Colonic mucosa (tissue), 4 donors: ENCODE data around the gene LYRM4. TPM values are rescaled to one million over a fixed set of nuclear protein-coding genes. Genes with fewer than 3 reads are reported as not detected.

Experiments
- DNase-seq: peaks from one replicate; pipeline ENCODE4 v3.0.0-alpha.2; 2020
- H3K27ac ChIP-seq: fragments of 200-600 bp; one replicate; pipeline ENCODE4 v1.8.0; 2021
- H3K27me3 ChIP-seq: fragments of 200-600 bp; one replicate; pipeline ENCODE4 v1.8.0; 2021
- H3K36me3 ChIP-seq: fragments of 200-600 bp; one replicate; pipeline ENCODE4 v1.8.0; 2021
- H3K4me1 ChIP-seq: fragments of 200-600 bp; one replicate; pipeline ENCODE4 v1.8.0; 2021; ENCODE audit warnings: mild to moderate bottlenecking
- H3K4me3 ChIP-seq: fragments of 200-600 bp; one replicate; pipeline ENCODE4 v1.8.0; 2021
- H3K9ac ChIP-seq, 2 donors: one replicate each; pipeline ENCODE4 v1.7.0; 2013; ENCODE audit warnings: control low read depth in 2 of 2, low read depth in 2 of 2, low read length in 2 of 2
- H3K9me3 ChIP-seq: fragments of 200-600 bp; one replicate; pipeline ENCODE4 v1.8.0; 2021
- CTCF ChIP-seq: fragments of 200-600 bp; IDR thresholded peaks from one replicate; pipeline ENCODE4 v1.8.0; 2022; ENCODE audit warnings: antibody characterized with exemption, mild to moderate bottlenecking
- intact Hi-C: fragments of 100-400 bp; cut with DNase I; formaldehyde crosslinking; loops from one replicate; pipeline ENCODE4 v1.14.1; 2022
- total RNA-seq, 2 donors: library from RNA; stranded (reverse); fragmentation: NEBNext Ultra II Directional in 1 of 2; extraction: Animal tissue kit (Norgen Biotek cat#: 25700) in 1 of 2; gene quantifications; one replicate each; pipeline ENCODE4 v1.2.1, GENCODE V29; 2021
- donor health status: healthy.
- donor health status: DM: no; HTN: no; CAD: no.
- donor health status: DM: no; HTN: no; CAD: no.

The LYRM4 gene
- total RNA-seq, 2 donors from 2014 or later: 14.0 to 17.4 TPM

GRCh38 chr6:5156627-5157026, 104.1 kb downstream of the LYRM4 start:
- no peaks in the 10 kb centered on the region for H3K4me1 ChIP-seq

GRCh38 chr6:5155906-5156305, 104.8 kb downstream of the LYRM4 start:
- no peak for TF ChIP-seq CTCF
- no peak overlapping the region for H3K27ac ChIP-seq
- no peaks in the 10 kb centered on the region for H3K36me3 ChIP-seq
- no peak overlapping the region for H3K9ac ChIP-seq
- intact Hi-C loops: no loop called here
- H3K9me3 ChIP-seq: no peaks in the 10 kb centered on the region
- no peak overlapping the region for H3K4me3 ChIP-seq
- no peaks in the 10 kb centered on the region for H3K4me1 ChIP-seq
- DNase-seq: no peak
- no peaks in the 10 kb centered on the region for H3K27me3 ChIP-seq

More at GRCh38 chr6:5156627-5157026, 104.1 kb downstream of the LYRM4 start:
- no peak for DNase-seq
- Histone ChIP-seq H3K36me3 (no peaks in the 10 kb centered on the region), H3K27ac (no peak overlapping the region), H3K4me3 (no peak overlapping the region), H3K9me3 (no peaks in the 10 kb centered on the region), H3K27me3 (no peaks in the 10 kb centered on the region), H3K9ac (no peak overlapping the region)
- TF ChIP-seq CTCF: no peak
- intact Hi-C loops: no loop called here

GRCh38 chr6:5153186-5153585, 107.6 kb downstream of the LYRM4 start:
- Histone ChIP-seq H3K27me3 (no peaks in the 10 kb centered on the region), H3K4me3 (no peak overlapping the region), H3K36me3 (no peaks in the 10 kb centered on the region), H3K9me3 (no peaks in the 10 kb centered on the region), H3K9ac (no peak overlapping the region), H3K4me1 (no peaks in the 10 kb centered on the region), H3K27ac (no peak overlapping the region)
- intact Hi-C loops: no loop called here
- no peak for DNase-seq
- TF ChIP-seq CTCF: no peak

- Histone ChIP-seq H3K4me1 (no peaks in the 10 kb centered on the region), H3K27me3 (no peaks in the 10 kb centered on the region), H3K4me3 (no peak overlapping the region), H3K9ac (no peak overlapping the region), H3K9me3 (no peaks in the 10 kb centered on the region), H3K36me3 (no peaks in the 10 kb centered on the region), H3K27ac (no peak overlapping the region)
- intact Hi-C loops: no loop called here
- DNase-seq: no peak
- no peak for TF ChIP-seq CTCF
These were observed 108.3 kb downstream of the LYRM4 start for GRCh38 chr6:5152460-5152859.

- Histone ChIP-seq H3K9me3 (no peaks in the 10 kb centered on the region), H3K4me3 (no peak overlapping the region), H3K4me1 (no peaks in the 10 kb centered on the region), H3K9ac (no peak overlapping the region), H3K36me3 (no peaks in the 10 kb centered on the region), H3K27me3 (no peaks in the 10 kb centered on the region), H3K27ac (no peak overlapping the region)
- intact Hi-C loops: no loop called here
- no peak for DNase-seq
- no peak for TF ChIP-seq CTCF
These were observed 108.8 kb downstream of the LYRM4 start for GRCh38 chr6:5151955-5152401.
